ENCODE results near the gene BLOC1S6. TPM values are rescaled to one million over a fixed set of nuclear protein-coding genes. Genes with fewer than 3 reads are reported as not detected.

Gene BLOC1S6
- total and polyA plus RNA-seq, 9 of the 15 experiments (the other 6 are each of a cell fraction or from before 2014, with no cell fraction given): 18.2 to 72.4 (median 38.4) TPM

GRCh38 chr15:45586125-45586524 is 1.1 kb upstream of the BLOC1S6 start (continued):
- TF ChIP-seq, protein P1, sequence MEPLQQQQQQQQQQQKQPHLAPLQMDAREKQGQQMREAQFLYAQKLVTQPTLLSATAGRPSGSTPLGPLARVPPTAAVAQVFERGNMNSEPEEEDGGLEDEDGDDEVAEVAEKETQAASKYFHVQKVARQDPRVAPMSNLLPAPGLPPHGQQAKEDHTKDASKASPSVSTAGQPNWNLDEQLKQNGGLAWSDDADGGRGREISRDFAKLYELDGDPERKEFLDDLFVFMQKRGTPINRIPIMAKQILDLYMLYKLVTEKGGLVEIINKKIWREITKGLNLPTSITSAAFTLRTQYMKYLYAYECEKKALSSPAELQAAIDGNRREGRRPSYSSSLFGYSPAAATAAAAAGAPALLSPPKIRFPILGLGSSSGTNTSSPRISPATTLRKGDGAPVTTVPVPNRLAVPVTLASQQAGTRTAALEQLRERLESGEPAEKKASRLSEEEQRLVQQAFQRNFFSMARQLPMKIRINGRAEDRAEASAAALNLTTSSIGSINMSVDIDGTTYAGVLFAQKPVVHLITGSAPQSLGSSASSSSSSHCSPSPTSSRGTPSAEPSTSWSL (CRISPR knock-in tag; IDR thresholded peaks at IDR 0.05; ENCODE audit: borderline replicate concordance): no peak
- no peak for TF ChIP-seq IRF2 (CRISPR knock-in tag; IDR thresholded peaks at IDR 0.05)
- 0 out of 4 replicates have a peak, but pooled peaks of 1 of the 2 experiments have one; percentile 42 for TF ChIP-seq TEAD1 (CRISPR knock-in tag; IDR thresholded peaks at IDR 0.05)

- H3K4me2 ChIP-seq (ENCODE audit: insufficient read depth, low read length): peak overlapping the region; percentile 90
- no peaks in the 10 kb centered on the region for H3K9me1 ChIP-seq (ENCODE audit: control insufficient read depth, insufficient read depth, low read length)
- peak overlapping the region; percentile 93 for H3K27ac ChIP-seq (ENCODE audit: extremely low read depth, low read depth, low read length)
- FAIRE-seq (no peak), DNase-seq (ENCODE audit: extremely low read depth in 1 of 4, low spot score in 3 of 4) (peak in 1 of 4 experiments; percentile 23), ATAC-seq (peak; percentile 4)
- peak overlapping the region; percentile 80 for H3K4me3 ChIP-seq
- 1% methylated on average over 14 of the region's 14 CpGs for WGBS (ENCODE audit: insufficient coverage, low coverage, missing lambda C conversion rate)
- H4K20me1 ChIP-seq (replicated peaks; ENCODE audit: control insufficient read depth, insufficient read depth, low read length): no peaks in the 10 kb centered on the region
- ChIA-PET POLR2A (interaction anchor here (0.6 to 2.3 kb wide), 8 partner anchors 9 to 387 kb away, joined by 3 to 11 read pairs (median 4); no protein-coding TSS in a partner anchor), CTCF (ENCODE audit: low intra/inter-chr PET ratio) (no interaction called here)
- peaks cover 3% of the 10 kb centered on the region; the same call in 1 of the 3 replicates for H3K36me3 ChIP-seq (ENCODE audit: control insufficient read depth, insufficient read depth, low read length)
- peak overlapping the region; percentile 92 to 98 for H3K9ac ChIP-seq (ENCODE audit: insufficient read depth in 1 of 2, low read depth in 2 of 2, low read length in 2 of 2)
- H3K79me2 ChIP-seq (ENCODE audit: control insufficient read depth, insufficient read depth, low read length): peaks cover 58% of the 10 kb centered on the region
- peaks cover 0 to 17% of the 10 kb centered on the region in 2 experiments; a peak in 3 of 5 replicates for H3K4me1 ChIP-seq (replicated peaks in 1 of 2; ENCODE audit: control insufficient read depth in 2 of 2, insufficient read depth in 2 of 2, low read length in 2 of 2)
- TSS peak; percentile 94 for BruUV-seq (replicated peaks)
- in situ Hi-C loops (cut with MboI): no loop called here
- intact Hi-C loops (cut with micrococcal nuclease): loop anchor here (5.0 kb wide), 1 partner anchor 64 kb away; the partner anchor contains the start of gene SLC30A4
- H3K27me3 ChIP-seq (ENCODE audit: control insufficient read depth in 2 of 2, insufficient read depth in 2 of 2, low read length in 2 of 2): no peaks in the 10 kb centered on the region
- H2AFZ ChIP-seq (ENCODE audit: low read depth, low read length): peak overlapping the region; percentile 83
- H3K9me3 ChIP-seq (replicated peaks; ENCODE audit: control insufficient read depth, insufficient read depth, low read depth, low read length): no peaks in the 10 kb centered on the region
- TF ChIP-seq, protein P2, sequence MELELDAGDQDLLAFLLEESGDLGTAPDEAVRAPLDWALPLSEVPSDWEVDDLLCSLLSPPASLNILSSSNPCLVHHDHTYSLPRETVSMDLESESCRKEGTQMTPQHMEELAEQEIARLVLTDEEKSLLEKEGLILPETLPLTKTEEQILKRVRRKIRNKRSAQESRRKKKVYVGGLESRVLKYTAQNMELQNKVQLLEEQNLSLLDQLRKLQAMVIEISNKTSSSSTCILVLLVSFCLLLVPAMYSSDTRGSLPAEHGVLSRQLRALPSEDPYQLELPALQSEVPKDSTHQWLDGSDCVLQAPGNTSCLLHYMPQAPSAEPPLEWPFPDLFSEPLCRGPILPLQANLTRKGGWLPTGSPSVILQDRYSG (tag; conservative IDR thresholded peaks at IDR 0.05; ENCODE audit: low read depth): 0 out of 2 replicates have a peak, but pooled peaks have one; percentile 43
- TF ChIP-seq, protein P3, sequence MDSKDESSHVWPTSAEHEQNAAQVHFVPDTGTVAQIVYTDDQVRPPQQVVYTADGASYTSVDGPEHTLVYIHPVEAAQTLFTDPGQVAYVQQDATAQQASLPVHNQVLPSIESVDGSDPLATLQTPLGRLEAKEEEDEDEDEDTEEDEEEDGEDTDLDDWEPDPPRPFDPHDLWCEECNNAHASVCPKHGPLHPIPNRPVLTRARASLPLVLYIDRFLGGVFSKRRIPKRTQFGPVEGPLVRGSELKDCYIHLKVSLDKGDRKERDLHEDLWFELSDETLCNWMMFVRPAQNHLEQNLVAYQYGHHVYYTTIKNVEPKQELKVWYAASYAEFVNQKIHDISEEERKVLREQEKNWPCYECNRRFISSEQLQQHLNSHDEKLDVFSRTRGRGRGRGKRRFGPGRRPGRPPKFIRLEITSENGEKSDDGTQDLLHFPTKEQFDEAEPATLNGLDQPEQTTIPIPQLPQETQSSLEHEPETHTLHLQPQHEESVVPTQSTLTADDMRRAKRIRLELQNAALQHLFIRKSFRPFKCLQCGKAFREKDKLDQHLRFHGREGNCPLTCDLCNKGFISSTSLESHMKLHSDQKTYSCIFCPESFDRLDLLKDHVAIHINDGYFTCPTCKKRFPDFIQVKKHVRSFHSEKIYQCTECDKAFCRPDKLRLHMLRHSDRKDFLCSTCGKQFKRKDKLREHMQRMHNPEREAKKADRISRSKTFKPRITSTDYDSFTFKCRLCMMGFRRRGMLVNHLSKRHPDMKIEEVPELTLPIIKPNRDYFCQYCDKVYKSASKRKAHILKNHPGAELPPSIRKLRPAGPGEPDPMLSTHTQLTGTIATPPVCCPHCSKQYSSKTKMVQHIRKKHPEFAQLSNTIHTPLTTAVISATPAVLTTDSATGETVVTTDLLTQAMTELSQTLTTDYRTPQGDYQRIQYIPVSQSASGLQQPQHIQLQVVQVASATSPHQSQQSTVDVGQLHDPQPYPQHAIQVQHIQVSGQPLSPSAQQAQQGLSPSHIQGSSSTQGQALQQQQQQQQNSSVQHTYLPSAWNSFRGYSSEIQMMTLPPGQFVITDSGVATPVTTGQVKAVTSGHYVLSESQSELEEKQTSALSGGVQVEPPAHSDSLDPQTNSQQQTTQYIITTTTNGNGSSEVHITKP (IDR thresholded peaks at IDR 0.05; ENCODE audit: partially characterized antibody): peak; percentile 63
- TF ChIP-seq MEIS2 (IDR thresholded peaks at IDR 0.05; ENCODE audit: partially characterized antibody) (peak; percentile 5), JUNB (CRISPR knock-in tag; conservative IDR thresholded peaks at IDR 0.05) (no peak), NFE2L1 (tag; IDR thresholded peaks at IDR 0.05; ENCODE audit: borderline replicate concordance, low read depth) (no peak), THRA (IDR thresholded peaks at IDR 0.05) (no peak), POLR2H (tag; IDR thresholded peaks at IDR 0.05; ENCODE audit: low read depth) (peak; percentile 82; the same call in 1 of the 2 replicates), EGR1 (conservative IDR thresholded peaks at IDR 0.05) (peak; percentile 29; the same call in 1 of the 2 replicates), BACH1 (tag; IDR thresholded peaks at IDR 0.05) (0 out of 2 replicates have a peak, but pooled peaks have one; percentile 18)
Measured at GRCh38 chr15:45586601-45587094, 531 bp upstream of the BLOC1S6 start.

Data from K562 (cell line).